NCI-H510A treated with DMSO at 0.1 percent for 48 hours (cell line): ENCODE data around the gene MBP.

Source experiments
- DNase-seq: peaks from one replicate; lab custom pipeline; 2025; lab: John Stamatoyannopoulos, UW

MBP gene

GRCh38 chr18:77133835-77134496 lies 1.4 kb upstream of the MBP start:
- DNase-seq: peak; percentile 40

GRCh38 chr18:77133051-77133834 lies 660 bp upstream of the MBP start:
- DNase-seq: peak; percentile 68

DNA sequence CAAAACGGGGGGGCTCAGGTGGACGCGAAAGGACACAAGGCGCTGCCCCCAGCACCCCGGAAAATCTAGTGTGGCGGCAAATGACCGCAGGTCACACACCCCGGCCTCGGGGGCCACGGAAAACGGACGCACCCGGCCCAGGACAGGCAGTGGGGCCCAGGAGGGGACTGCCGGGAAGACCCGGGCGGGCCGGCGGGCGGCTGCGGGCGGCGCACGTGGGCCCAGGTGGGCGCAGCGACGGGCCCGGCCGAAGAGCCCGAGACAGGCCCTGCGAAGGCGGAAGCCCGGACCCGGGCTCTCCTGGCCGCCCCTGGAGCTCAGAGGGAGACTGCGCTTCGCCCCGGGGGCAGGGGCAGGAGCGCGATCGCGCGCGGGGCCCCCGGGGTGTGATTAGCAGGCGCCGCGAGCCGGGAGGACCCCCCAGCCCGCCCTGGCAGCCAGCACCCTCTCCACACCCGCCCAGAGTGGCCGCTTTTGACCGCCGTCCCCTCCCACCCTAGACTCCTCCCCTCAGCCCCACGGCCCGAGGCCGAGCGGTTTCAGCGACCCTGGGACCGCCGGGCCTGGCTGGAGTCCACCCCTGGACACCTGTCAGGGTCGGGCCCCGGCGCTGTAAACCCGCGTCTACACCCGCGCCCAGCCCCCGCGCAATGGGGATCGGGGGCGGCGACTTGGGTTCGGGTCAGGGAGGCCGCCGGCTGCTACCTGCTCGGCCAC lies 773 bp downstream of the MBP start:
- DNase-seq: peak; percentile 83

- DNase-seq: no peak
Measured at GRCh38 chr18:77131100-77131651, 1.4 kb downstream of the MBP start.

- no peak for DNase-seq
Measured at GRCh38 chr18:77130229-77131099, 2.1 kb downstream of the MBP start.

DNA sequence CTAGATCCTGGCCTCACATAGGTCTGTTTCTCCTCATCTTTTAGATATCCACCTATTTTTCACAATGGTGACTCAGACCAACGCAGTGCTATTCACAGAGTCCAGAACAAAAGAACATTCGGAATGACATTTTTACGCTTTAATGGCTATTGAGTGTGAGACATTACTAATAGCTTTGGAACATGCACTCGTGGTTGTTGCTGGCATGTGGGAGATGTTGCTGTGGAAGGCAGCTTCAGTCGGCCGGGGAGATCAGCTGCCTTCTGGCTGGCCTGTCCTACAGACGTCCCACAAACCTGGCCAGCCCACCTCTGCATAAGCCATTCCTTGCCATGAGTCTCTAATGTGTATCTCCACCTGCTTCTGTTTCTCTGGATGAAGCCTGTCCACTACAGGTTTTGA lies 3.4 kb downstream of the MBP start:
- DNase-seq: no peak

DNA sequence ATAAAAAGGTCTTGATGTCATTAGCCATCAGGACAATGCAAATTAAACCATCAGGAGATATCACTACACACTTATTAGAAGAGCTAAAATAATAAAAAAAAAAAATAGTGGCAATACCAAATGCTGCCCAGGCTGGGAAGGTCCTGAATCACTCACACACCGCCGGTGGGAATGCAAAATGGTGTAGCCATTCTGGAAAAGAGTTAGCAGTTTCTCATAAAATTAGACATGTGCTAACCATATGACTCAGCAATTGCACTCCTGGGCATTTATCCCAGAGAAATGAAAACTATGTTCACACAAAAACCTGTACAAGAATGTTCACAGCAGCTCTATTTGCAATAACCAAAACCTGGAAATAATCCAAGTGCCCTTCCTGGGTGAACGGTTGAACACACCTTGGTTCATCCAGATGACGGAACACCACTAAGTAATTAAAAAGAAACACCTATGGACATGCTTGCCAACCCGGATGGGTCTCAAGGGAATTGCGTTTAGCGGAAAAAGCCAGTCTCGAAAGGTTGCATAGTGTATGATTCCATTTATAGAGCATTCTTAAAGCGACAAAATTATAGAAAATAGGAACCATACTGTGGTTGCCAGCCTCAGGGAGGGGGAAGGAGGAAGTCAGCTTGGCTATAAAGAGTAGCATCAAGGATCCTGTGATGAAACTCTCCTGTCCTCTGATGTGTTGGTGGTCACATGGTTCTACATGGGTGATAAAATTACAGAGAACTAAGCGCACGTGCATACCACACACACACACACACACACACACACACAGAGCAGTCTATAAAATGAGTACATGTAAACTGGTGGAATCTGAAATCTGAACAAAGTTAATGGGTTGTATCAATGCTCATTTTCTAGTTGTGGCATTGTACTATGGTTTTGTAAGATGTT lies 4.6 kb downstream of the MBP start:
- DNase-seq: peak; percentile 89

DNA sequence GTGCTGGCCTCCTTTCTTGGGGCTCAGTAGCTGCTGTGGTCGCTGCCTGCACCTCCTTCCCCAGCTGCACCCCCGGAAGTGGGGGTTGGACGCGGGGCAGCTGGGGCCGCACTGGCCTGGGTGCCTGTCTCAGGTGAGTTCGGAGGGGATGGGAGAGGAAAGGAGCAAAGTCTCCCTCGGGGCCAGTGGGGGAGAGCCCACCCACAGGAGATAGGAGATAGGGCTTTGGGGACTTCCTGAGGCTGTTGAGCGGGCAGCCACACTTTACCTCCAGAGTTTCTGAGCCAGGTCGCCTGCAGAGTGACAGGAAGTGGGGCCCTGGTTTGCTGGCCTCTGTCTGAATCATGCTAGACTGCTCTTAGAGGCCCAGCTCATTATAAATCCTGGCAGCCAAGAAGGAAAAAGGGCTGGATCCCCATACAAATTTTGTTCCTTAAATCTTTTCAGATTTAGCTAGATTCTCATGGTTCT lies 8.1 kb downstream of the MBP start:
- DNase-seq: no peak

GRCh38 chr18:77123320-77124231 lies 9.0 kb downstream of the MBP start:
- no peak for DNase-seq

DNA sequence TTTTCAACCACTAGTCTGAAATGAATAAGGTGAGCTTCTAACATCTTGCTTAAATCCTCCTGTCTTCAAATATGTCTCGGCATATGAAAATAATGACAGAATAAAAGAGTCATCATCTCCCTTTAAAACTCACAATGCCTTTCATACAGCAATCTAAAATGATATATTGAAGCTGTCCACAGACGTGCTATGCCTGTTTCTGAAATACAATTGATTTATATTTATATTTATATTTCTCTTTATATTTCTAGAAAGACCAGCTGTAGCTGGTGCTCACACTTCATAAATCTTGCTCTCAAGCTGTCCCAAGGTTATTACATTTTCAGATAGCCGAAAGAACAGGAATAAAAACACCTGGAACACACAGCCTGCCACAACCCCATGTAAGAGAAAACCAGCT lies 11.1 kb downstream of the MBP start:
- no peak for DNase-seq

- no peak for DNase-seq
Measured at GRCh38 chr18:77119851-77120491, 12.6 kb downstream of the MBP start.

DNA sequence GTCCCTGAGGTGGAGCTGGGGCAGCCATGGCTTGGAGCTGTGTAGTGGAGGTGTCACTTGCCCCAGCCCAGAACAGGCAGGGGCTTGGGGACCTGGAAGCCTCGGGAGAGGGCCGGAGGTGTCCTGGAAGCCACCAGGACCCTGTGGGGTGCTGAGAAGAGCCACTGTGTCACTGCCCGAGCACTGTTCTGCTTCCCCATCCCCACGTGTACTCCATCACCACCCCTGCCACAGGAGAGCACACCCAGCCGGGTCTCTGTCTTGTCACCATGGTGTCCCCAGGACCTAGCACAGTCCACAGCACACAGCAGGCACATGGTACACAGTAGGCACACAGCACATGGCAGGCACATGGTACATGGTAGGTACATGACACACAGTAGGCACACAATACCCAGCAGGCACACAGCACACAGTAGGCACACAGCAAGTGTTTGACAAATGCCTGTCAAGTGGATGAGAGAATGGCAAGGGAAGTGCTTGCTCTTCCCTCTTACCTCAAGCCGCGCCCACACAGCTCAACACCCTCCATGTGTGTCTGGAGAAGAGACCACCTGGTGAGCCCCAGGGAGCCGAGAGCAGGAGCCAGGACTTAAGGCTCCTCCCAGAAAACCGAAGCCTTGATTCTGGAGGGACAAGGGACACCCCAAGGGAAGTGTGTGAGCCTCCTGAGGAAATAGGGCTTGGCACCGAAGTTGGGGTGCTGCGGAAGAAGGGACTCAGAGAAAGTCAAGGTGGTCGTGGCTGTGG lies 13.3 kb downstream of the MBP start:
- no peak for DNase-seq

DNA sequence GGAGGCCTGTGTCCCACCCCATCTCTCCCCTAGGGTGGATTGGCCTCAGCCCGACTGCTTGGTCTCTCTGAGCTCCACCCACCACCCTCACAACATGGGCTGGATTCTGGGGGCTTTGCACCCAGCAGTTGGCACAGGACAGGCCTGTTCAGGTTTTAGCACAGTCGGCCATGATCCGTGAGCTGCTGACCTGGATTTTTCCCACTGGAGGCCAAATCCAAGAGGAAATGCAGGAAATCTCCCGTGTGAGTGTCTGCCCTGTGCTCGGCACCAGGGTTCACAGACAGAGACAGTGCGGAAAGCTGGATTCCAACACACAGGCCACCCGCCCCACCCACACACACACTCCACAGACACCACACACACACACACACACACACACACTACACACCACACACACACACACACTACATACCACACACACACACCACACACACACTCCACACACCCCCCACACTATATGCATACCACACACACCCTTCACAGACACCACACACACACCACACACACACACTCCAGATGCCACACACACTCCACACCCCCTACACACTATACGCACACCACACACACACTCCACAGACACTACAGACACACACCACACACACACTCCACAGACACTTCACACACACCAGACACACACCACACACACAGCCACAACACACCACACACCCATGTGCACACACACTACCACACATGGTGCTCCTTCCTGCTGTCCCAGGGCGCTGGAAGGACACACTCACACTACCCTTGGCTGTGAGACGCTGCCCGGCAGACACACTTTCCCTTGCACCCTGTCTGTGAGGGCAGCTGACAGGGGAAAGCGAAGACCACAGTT lies 14.1 kb downstream of the MBP start:
- DNase-seq: no peak

DNA sequence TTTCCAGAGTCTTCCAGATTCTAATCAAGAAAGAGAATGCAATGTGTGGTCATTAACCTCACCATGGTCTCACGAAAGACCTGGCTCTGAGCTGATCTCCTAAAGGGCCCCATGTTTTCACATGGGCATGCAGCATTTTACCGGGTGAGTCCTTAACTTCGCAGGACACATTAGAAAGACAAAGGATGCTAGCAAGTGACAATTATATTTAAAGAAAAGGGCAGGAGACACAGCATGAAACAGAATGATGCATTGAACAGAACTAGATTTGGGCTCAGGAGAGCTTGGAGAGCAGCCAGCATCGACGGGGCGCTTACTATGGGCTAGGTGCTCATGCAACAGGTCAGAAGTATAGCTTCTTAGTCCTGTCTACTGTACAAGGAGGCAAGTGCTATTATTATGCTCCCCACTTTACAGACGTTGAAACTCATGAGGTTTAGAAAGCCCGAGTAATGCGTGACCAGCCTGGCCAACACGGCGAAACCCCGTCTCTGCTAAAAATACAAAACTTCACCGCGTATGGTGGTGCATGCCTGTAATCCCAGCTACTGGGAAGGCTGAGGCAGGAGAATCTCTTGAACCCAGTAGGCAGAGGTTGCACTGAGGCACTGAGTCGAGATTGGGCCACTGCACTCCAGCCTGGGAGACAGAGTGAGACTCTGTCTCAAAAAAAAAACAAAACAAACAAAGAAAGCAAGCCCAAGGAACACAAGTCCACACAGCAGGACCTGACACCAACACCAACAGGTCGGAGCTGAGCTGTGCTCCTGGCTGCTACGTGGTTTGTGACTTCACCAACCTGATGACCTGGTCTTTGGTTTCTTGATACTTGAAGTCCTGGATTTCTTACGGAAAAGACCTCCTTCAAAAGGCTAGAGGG lies 16.1 kb downstream of the MBP start:
- no peak for DNase-seq

- DNase-seq: no peak
Measured at GRCh38 chr18:77115192-77115953, 17.2 kb downstream of the MBP start.
